ENCODE data around the gene C1QTNF12. TPM values are rescaled to one million over a fixed set of nuclear protein-coding genes. Genes with fewer than 3 reads are reported as not detected.

The C1QTNF12 gene
- total and polyA plus RNA-seq, 2 of the 8 experiments (the other 6 are each of a cell fraction or from before 2014, with no cell fraction given): 2.1 to 3.7 TPM

GRCh38 chr1:1226566-1227362, 19.8 kb downstream of the C1QTNF12 start (continued):
- no peak for TF ChIP-seq CHD7 (IDR thresholded peaks at IDR 0.05; ENCODE audit: insufficient replicate concordance, low read length)
- no peak for TF ChIP-seq FOSL1 (IDR thresholded peaks at IDR 0.05; ENCODE audit: insufficient read depth, low read depth, low read length)
- no peak for TF ChIP-seq YY1 (IDR thresholded peaks at IDR 0.05; ENCODE audit: low read depth, low read length)
- no peak for TF ChIP-seq CHD1 (IDR thresholded peaks at IDR 0.05; ENCODE audit: low read depth, low read length)
- no peak for TF ChIP-seq GABPA (IDR thresholded peaks at IDR 0.05; ENCODE audit: borderline replicate concordance, insufficient read depth, low read length)
- no peak for TF ChIP-seq JUN (IDR thresholded peaks at IDR 0.05; ENCODE audit: low read depth, low read length)
- no peak for TF ChIP-seq CBX8 (IDR thresholded peaks at IDR 0.05; ENCODE audit: borderline replicate concordance, low read depth, low read length)
